ENCODE data around the gene LAMB4.

DNA sequence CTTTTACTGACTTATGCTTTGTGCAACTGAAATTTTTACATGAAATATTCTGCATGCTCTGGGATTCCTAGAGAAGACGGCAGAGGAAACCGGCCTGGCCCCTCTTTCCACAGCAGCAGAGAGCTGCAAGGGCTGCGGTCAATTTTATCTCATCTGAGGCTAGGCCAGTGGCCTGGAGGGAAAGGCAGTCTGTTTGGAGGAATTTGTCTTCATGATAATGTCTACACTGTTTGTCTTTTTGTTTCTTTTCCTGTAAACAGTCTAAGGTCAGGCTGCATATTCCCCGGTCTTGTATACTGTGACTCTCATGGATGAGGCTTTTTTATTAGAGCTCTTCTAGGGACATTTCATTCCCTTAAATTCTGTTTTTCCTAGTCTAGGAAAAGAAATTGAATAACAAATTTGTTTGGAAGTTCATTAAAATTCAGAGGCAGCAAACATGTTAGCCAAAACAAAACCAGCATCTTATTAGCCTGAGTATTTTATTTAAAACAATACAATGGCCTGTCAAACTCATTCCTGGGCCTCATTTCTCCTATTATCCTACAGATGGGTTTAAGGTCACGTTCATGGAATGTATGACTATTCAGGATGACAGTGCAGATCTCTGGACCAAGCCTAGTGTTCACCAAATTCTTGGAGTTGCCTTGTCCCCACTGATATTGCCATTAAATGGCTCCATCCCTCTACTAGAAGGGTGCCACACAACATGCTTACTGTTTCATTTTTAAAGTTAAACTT lies 26.4 kb downstream of the LAMB4 start:
- TF ChIP-seq, protein P1, sequence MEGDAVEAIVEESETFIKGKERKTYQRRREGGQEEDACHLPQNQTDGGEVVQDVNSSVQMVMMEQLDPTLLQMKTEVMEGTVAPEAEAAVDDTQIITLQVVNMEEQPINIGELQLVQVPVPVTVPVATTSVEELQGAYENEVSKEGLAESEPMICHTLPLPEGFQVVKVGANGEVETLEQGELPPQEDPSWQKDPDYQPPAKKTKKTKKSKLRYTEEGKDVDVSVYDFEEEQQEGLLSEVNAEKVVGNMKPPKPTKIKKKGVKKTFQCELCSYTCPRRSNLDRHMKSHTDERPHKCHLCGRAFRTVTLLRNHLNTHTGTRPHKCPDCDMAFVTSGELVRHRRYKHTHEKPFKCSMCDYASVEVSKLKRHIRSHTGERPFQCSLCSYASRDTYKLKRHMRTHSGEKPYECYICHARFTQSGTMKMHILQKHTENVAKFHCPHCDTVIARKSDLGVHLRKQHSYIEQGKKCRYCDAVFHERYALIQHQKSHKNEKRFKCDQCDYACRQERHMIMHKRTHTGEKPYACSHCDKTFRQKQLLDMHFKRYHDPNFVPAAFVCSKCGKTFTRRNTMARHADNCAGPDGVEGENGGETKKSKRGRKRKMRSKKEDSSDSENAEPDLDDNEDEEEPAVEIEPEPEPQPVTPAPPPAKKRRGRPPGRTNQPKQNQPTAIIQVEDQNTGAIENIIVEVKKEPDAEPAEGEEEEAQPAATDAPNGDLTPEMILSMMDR (IDR thresholded peaks at IDR 0.05): no peak
- no peak for TF ChIP-seq EZH2 (IDR thresholded peaks at IDR 0.05; ENCODE audit: borderline replicate concordance, insufficient read depth, low read depth, low read length, poor library complexity, severe bottlenecking)
